SK-N-SH treated with all-trans-retinoic acid at 6 μM for 48 hours (cell line): ENCODE results near the gene HEXIM1.

Experiments
- ATAC-seq: fragments of 200-7000 bp; cut with Tn5 transposase; 3 replicates; pipeline ENCODE4 v1.9.1; 2020; ENCODE audit warnings: mild to moderate bottlenecking, moderate library complexity
- ARNTL ChIP-seq: fragments of 450-650 bp; formaldehyde crosslinking; IDR thresholded peaks from 2 replicates; pipeline ENCODE4 v1.5.0; 2020; ENCODE audit warnings: low read depth, mild to moderate bottlenecking, moderate library complexity, borderline replicate concordance
- BACH2 ChIP-seq: fragments of 250-450 bp; sonication (Bioruptor Pico); IDR thresholded peaks from 2 replicates; pipeline ENCODE4 v1.9.0; 2021; ENCODE audit warnings: mild to moderate bottlenecking, borderline replicate concordance
- CREB5 ChIP-seq: fragments of 250-450 bp; sonication (Bioruptor Pico); IDR thresholded peaks from 2 replicates; pipeline ENCODE4 v1.5.1; 2020; ENCODE audit warnings: low read depth, mild to moderate bottlenecking, moderate library complexity
- CSDC2 ChIP-seq: fragments of 250-450 bp; sonication (Bioruptor Pico); IDR thresholded peaks from 2 replicates; pipeline ENCODE4 v1.5.0; 2020; ENCODE audit warnings: mild to moderate bottlenecking, moderate library complexity
- CSRNP3 ChIP-seq: fragments of 250-450 bp; sonication (Bioruptor Pico); IDR thresholded peaks from 2 replicates; pipeline ENCODE4 v1.5.1; 2021; ENCODE audit warnings: mild to moderate bottlenecking, moderate library complexity
- ESRRG ChIP-seq: fragments of 250-450 bp; sonication (Bioruptor Pico); IDR thresholded peaks from 2 replicates; pipeline ENCODE4 v1.6.1; 2021; ENCODE audit warnings: mild to moderate bottlenecking
- GLIS3 ChIP-seq: fragments of 250-450 bp; sonication (Bioruptor Pico); IDR thresholded peaks from 2 replicates; pipeline ENCODE4 v1.5.0; 2020; ENCODE audit warnings: mild to moderate bottlenecking, moderate library complexity
- ISL1 ChIP-seq: fragments of 250-450 bp; sonication (Bioruptor Pico); IDR thresholded peaks from 2 replicates; pipeline ENCODE4 v2.1.2; 2022; ENCODE audit warnings: mild to moderate bottlenecking, moderate library complexity
- OSR1 ChIP-seq: fragments of 250-450 bp; sonication (Bioruptor Pico); IDR thresholded peaks from 2 replicates; pipeline ENCODE4 v1.8.0; 2022; ENCODE audit warnings: moderate library complexity, mild to moderate bottlenecking, inconsistent platforms
- PATZ1 ChIP-seq: fragments of 250-450 bp; sonication (Bioruptor Pico); IDR thresholded peaks from 2 replicates; pipeline ENCODE4 v1.8.0; 2020; ENCODE audit warnings: mild to moderate bottlenecking, moderate library complexity, borderline replicate concordance
- POU6F1 ChIP-seq: fragments of 250-450 bp; sonication (Bioruptor Pico); IDR thresholded peaks from 2 replicates; pipeline ENCODE4 v1.8.0; 2021; ENCODE audit warnings: low read depth, mild to moderate bottlenecking, moderate library complexity, borderline replicate concordance
- PPARA ChIP-seq: fragments of 250-450 bp; sonication (Bioruptor Pico); IDR thresholded peaks from 2 replicates; pipeline ENCODE4 v1.5.0; 2020; ENCODE audit warnings: mild to moderate bottlenecking, borderline replicate concordance
- RARB ChIP-seq: fragments of 250-450 bp; sonication (Bioruptor Pico); IDR thresholded peaks from 2 replicates; pipeline ENCODE4 v1.8.0; 2021; ENCODE audit warnings: mild to moderate bottlenecking, moderate library complexity
- SNAI2 ChIP-seq: fragments of 250-450 bp; sonication (Bioruptor Pico); IDR thresholded peaks from 2 replicates; pipeline ENCODE4 v1.5.0; 2020; ENCODE audit warnings: mild to moderate bottlenecking, moderate library complexity
- TOX ChIP-seq: fragments of 250-450 bp; sonication (Bioruptor Pico); IDR thresholded peaks from 2 replicates; pipeline ENCODE4 v1.8.0; 2021; ENCODE audit warnings: mild to moderate bottlenecking, moderate library complexity, borderline replicate concordance
- ZC3H10 ChIP-seq: fragments of 250-450 bp; sonication (Bioruptor Pico); IDR thresholded peaks from 2 replicates; pipeline ENCODE4 v1.5.1; 2021; ENCODE audit warnings: mild to moderate bottlenecking, moderate library complexity
- ZFP30 ChIP-seq: fragments of 450-650 bp; formaldehyde crosslinking; IDR thresholded peaks from 2 replicates; pipeline ENCODE4 v1.5.0; 2022; ENCODE audit warnings: mild to moderate bottlenecking, moderate library complexity
- ZNF565 ChIP-seq: fragments of 450-650 bp; formaldehyde crosslinking; conservative IDR thresholded peaks from 2 replicates; pipeline ENCODE4 v1.5.0; 2020; ENCODE audit warnings: low read depth, mild to moderate bottlenecking, moderate library complexity
- ZNF70 ChIP-seq: fragments of 450-650 bp; formaldehyde crosslinking; IDR thresholded peaks from 2 replicates; pipeline ENCODE4 v1.5.0; 2020; ENCODE audit warnings: mild to moderate bottlenecking, moderate library complexity
- ZNF8 ChIP-seq: fragments of 450-650 bp; formaldehyde crosslinking; IDR thresholded peaks from 2 replicates; pipeline ENCODE4 v1.5.0; 2020; ENCODE audit warnings: mild to moderate bottlenecking, moderate library complexity

Gene HEXIM1

GRCh38 chr17:45106582-45106981 is 41.7 kb upstream of the HEXIM1 start:
- TF ChIP-seq PATZ1 (CRISPR knock-in tag), result no peak
- no peak for TF ChIP-seq SNAI2 (CRISPR knock-in tag)
- no peak for TF ChIP-seq ISL1 (CRISPR knock-in tag)
- TF ChIP-seq ZFP30 (CRISPR knock-in tag), result no peak
- no peak for TF ChIP-seq PPARA (CRISPR knock-in tag)
- TF ChIP-seq POU6F1, result no peak
- no peak for TF ChIP-seq ZNF8 (CRISPR knock-in tag)
- no peak for TF ChIP-seq ZC3H10 (CRISPR knock-in tag)
- no peak for TF ChIP-seq TOX (CRISPR knock-in tag)
- TF ChIP-seq RARB (CRISPR knock-in tag), result no peak
- no peak for TF ChIP-seq CSRNP3 (CRISPR knock-in tag)
- TF ChIP-seq CSDC2 (CRISPR knock-in tag), result no peak
- TF ChIP-seq CREB5 (CRISPR knock-in tag), result no peak
- TF ChIP-seq ARNTL (CRISPR knock-in tag), result no peak
- no peak for TF ChIP-seq ZNF565 (CRISPR knock-in tag)
- TF ChIP-seq BACH2 (CRISPR knock-in tag), result no peak
- TF ChIP-seq, all 23 proteins: peak for 0
- ATAC-seq, result no peak

- ATAC-seq, result no peak
- TF ChIP-seq PATZ1 (CRISPR knock-in tag), result no peak
- no peak for TF ChIP-seq ZNF565 (CRISPR knock-in tag)
- TF ChIP-seq ESRRG (CRISPR knock-in tag), result no peak
- no peak for TF ChIP-seq CREB5 (CRISPR knock-in tag)
Measured at GRCh38 chr17:45107293-45108010, 40.8 kb upstream of the HEXIM1 start.

GRCh38 chr17:45108051-45108450 is 40.2 kb upstream of the HEXIM1 start:
- TF ChIP-seq GLIS3 (CRISPR knock-in tag) (no peak), ZNF8 (CRISPR knock-in tag) (no peak), ESRRG (CRISPR knock-in tag) (no peak), CSRNP3 (CRISPR knock-in tag) (no peak), OSR1 (CRISPR knock-in tag) (no peak), RARB (CRISPR knock-in tag) (no peak), ZNF70 (CRISPR knock-in tag) (no peak), ARNTL (CRISPR knock-in tag) (no peak), CSDC2 (CRISPR knock-in tag) (no peak), ZFP30 (CRISPR knock-in tag) (no peak)
- ATAC-seq, result no peak; the same call in 1 of the 3 replicates
